Forelimb muscle (tissue), 1 donor: ENCODE measurements around the gene USP30. TPM values are rescaled to one million over a fixed set of nuclear protein-coding genes. Genes with fewer than 3 reads are reported as not detected.
"Not testable (repeated sequence)": the region's sequence is repeated elsewhere in the genome, so short reads cannot be mapped to it uniquely, and the experiment has no call there.

Source experiments
- DNase-seq: peaks from one replicate; pipeline ENCODE4 v3.0.0-alpha.2; 2013; ENCODE audit warnings: low read depth
- polyA plus RNA-seq: library from polyadenylated mRNA; unstranded; fragments of 120-200 nt; gene quantifications from one replicate; pipeline ENCODE4 v1.2.1, GENCODE V29; 2013; ENCODE audit not compliant: insufficient read length

Gene USP30
- polyA plus RNA-seq, 1 donor = 12.7 TPM

- no peak for DNase-seq
These were observed 321 bp upstream of the USP30 start for GRCh38 chr12:109052097-109052413.

DNA sequence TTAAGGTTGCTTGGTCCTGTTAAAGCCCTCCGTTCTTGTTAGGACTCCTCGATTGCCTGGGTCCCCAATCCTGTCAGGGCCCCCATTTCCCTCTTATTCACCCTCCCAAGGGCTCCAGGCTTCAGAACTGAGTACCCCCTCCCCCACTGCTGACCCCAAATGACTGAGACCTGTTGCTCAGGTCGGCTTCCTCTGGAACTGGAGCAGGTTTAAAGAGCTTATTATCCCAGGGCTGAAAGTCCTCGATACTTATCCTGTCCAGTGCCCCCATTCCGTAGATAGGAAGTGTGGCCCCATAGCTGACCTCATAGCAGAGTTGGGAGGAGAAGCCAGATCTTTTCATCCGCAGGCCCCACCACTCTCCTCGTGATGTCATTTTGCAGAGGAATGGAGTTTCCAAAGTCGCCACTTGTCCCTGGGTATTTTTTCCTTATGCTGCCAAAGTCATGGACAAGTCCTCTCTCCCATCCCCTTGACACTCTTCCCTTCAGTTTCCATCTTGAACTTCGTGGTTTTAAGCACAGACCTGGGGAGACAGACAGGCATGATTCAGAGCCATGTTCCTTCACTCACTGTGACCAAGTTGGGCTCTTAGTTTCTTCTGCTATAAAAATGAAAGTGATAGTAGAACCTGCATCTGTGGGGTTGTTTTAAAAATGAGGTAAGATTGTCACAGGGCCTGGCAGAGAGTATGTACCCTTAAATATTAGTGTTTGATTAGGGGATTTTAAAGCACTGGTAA, 1.2 kb downstream of the USP30 start:
- DNase-seq = no peak

GRCh38 chr12:109054124-109054513, 1.7 kb downstream of the USP30 start:
- not testable (repeated sequence) for DNase-seq

DNA sequence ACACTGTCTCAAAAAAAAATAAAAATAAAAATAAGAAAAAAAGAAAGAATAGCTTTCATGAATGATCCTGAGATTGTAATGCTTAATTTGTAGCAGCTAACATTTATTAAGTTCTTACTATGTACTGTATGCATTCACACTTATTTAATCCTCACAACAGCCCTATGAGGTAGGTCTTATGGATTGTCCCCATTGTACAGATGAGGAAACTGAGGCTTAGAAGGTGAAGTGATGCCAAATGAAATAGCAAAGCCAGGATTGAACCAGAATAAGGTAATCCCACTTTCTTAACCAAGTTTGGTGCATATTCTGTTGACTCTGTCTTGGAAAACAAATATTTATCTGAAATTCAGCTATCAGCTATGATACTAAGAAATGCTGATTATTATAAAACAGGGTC, 2.1 kb downstream of the USP30 start:
- no peak for DNase-seq

- DNase-seq = no peak
These were observed 4.5 kb downstream of the USP30 start for GRCh38 chr12:109056891-109057290.

DNA sequence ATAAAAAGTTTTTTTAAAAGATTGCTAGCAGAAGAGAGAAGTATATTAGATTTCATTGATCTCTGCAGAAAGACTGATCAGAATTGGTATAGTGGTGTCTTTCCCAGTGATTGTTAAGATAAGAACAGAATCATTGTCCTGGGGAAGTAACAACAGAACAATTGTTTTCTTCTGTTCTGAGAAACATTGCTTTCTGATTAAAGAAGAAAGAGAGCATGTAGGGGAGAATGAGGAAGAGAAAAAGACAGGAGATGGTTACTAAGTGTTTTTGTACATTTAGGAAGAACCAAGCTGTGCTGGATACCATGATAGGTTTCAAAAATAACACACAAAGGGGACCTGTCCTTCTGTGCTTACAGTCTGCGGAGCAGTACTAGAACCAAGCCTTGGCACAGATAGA, 5.0 kb downstream of the USP30 start:
- DNase-seq = no peak

DNA sequence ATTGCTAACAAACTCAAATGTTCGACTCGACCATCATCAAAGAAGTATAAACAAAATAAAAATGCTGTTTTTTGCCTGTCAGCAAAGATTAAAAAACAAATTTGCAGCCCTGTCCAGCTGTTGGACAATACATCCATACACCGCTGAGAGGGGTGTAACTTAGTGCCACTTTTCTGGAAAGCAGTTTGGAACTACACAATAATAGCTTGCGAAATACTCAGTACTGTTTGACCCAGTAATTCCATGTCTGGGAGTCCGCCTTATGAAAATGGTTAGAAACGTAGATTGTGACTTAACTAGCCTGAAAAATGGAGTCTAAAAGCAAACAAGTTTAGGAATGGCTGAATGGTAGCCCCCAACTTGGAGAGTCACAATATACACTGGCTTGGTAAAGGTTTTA, 6.4 kb downstream of the USP30 start:
- no peak for DNase-seq

DNA sequence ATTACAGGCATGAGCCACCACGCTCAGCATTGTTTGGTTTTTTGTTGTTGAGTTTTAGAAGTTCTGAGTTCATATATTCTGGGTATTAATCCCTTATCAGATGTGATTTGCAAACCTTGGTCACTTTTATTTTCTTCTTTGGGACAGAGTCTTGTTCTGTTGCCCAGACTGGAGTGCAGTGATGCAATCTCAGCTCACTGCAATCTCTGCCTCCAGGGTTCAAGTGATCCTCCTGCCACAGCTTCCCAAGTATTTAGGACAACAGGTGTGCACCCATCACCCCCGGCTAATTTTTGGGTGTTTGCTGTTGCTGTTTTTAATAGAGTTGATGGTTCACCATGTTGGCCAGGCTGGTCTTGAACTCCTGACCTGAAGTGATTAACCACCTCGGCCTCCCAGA, 11.8 kb downstream of the USP30 start:
- DNase-seq = no peak

DNA sequence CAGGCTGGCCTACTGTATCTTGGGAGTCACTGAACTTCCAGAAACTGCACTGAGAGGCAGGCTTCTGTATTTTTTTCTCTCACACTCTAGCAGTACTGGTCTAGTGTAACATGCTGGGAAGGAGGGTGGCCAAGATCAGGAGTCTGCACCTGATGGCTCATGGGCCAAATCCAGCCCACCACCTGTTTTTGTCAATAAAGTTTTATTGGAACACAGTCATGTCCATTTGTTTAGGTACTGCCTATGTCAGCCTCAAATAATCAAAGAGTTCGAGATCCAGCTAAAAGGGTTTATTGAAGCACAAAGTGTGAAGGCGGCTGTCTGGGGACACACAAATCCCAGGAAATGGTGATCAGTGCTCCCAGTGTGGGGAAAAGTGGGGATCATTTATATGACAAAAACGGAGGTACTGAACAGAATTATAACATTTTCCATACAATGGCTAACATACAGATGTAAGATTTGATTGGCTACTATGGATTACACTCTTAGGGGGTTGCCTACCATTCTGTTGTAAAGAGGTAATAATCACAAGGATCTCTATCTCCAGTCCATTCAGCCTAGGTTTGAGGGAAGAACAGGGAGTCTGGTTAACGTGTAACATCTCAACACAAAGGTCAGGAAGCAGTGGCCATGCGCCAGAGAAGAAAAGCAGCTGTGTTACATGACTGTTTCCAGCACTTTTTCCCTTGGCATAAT, 12.9 kb downstream of the USP30 start:
- no peak for DNase-seq

- no peak for DNase-seq
These were observed 13.4 kb downstream of the USP30 start for GRCh38 chr12:109065853-109066193.

DNA sequence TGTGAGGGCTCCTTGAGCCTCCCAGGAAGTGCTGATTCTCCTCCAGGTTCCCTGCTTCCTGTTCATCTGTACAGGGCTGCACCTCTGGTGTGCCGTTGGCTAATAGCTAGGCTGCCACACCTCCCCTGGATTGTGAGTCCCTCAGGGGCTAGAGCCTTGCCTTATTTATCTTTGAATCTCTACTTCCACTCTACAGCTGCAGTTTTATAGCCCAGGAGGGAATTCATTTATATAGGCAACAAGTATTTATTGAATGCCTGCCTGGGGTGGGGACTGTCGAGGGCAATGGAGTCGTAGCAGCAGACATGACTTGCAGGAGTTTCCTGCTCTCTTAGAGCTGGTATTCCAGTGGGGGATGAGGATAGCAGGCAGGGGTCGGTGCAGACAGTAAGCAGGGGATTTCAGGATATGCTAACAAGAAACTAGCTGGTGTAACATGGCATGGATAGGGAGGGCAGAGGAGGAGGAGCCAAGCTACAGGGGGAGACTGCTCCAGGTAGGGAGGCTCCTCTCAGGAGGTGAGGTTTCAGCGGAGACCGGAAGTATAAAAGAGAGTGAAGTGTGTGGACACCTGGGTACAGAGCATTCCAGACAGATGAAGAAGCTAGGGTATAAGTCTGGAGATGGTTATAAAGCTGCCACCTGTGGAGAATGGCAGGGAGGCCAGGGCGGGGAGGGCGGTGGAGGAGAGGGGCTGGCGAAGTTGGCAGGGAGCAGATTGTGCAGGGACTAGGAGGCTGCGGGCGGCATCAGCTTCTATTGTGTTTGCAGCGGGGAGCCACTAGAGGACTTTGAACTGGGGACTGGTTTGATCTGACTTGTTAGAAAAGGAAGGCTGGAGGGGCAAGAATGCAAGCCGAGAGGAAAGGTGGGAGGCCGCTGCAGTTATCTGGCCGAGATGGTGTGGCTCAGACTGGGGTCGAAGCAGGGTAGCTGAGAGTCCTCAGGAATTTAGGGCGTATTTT, 17.2 kb downstream of the USP30 start:
- DNase-seq = no peak

- no peak for DNase-seq
These were observed 22.5 kb downstream of the USP30 start for GRCh38 chr12:109074866-109075265.

DNA sequence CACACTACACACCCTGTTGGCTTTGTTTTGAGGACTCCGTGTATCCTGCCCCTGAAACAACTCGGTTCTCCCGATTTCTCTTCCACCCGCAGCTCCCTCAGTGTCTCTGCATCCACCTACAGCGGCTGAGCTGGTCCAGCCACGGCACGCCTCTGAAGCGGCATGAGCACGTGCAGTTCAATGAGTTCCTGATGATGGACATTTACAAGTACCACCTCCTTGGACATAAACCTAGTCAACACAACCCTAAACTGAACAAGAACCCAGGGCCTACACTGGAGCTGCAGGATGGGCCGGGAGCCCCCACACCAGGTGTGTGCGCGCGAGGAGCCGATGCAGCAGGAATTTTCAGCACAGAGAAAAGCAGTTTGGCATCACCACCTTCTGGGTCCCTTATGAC, 30.4 kb downstream of the USP30 start:
- DNase-seq = no peak

- no peak for DNase-seq
These were observed 32.0 kb downstream of the USP30 start for GRCh38 chr12:109084425-109084824.

DNA sequence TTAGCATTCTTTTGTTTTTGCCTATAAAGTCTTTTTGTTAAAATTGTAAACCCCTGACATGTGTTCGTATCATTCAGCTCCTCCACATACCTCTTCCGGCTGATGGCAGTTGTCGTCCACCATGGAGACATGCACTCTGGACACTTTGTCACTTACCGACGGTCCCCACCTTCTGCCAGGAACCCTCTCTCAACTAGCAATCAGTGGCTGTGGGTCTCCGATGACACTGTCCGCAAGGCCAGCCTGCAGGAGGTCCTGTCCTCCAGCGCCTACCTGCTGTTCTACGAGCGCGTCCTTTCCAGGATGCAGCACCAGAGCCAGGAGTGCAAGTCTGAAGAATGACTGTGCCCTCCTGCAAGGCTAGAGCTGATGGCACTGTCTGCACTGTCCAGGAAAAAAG, 33.2 kb downstream of the USP30 start:
- DNase-seq = no peak

- DNase-seq = no peak
These were observed 34.9 kb downstream of the USP30 start for GRCh38 chr12:109087250-109087649.

GRCh38 chr12:109088818-109089217, 36.4 kb downstream of the USP30 start:
- no peak for DNase-seq

GRCh38 chr12:109089683-109090082, 37.3 kb downstream of the USP30 start:
- DNase-seq = no peak

DNA sequence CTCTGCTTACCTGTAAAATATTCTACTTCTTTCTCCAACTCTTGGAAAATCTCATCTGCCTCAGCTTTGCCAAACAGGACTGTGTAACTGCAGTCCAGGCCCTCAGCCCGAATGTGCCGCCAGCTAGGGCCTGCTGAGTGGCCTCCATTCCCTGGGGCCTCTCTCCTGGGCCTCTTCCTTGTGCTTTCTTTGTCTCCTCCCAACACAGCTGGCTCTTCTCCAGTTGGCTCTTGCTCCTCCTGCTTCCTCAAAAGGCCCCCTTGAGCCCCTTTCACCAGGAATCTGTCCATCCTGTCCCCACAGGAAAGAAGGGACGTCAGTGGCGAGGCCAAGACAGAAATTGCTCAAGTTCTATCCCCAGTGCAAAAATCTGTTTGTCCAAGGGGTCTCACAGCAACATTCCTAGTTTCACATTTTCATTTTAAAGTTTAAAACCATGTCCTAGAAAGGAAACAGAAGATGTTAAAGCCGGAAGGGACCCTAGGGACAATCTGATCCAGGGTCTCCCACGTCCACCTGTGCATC, 40.2 kb downstream of the USP30 start:
- DNase-seq = no peak

DNA sequence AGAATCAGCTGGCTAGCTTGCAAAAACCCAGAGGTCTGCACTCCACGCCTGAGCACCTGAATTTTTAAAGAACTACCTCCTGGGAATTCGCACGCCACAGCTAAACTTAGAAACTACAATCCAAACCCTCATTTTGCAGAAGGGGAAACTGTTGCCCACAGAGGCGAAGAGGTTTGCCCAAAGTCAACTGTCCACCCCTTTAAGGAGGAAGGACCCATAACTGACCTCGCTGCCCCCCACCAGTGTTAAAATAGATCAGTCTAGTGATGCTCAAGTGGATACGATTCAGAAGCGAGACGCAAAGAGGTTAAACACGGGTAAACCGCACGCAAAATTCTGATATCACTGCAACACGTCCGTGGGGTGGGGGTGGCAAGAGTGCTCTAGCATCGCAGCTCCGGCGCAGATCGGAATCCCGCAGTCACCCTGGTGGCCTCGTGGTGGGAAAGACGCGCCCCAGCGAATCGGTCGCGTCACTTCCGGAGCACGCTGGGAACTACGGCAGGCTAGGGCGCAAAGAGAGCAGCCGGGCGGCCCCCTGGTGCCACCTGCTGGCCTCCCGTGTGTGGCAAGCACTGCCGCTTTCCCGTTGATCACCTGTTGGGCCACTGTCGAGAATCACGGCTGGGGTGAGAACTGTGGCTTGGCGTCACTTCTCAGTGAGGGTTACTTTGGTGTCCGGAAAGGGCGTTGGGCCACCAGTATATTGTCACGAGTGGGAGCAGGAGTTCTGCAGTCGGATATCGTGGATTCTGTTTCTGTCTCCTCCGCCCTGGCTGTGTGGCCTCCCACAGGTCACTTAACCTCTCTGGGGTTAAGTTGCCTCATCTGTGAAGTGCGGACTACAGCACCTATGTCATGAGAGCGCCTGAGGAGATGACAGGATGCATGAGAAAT, 40.9 kb downstream of the USP30 start, which contains the start of gene ALKBH2:
Gene ALKBH2 (minus strand): TSS at position 451 of the 897 bp plus-strand sequence. CDS start 686 bp downstream, outside the sequence.
- DNase-seq = peak; percentile 84

- DNase-seq = no peak
These were observed 44.7 kb downstream of the USP30 start for GRCh38 chr12:109097140-109097434.
